ENCODE data around the gene NSA2.
"Not testable (repeated sequence)": the region's sequence is repeated elsewhere in the genome, so short reads cannot be mapped to it uniquely, and the experiment has no call there.

The NSA2 gene

DNA sequence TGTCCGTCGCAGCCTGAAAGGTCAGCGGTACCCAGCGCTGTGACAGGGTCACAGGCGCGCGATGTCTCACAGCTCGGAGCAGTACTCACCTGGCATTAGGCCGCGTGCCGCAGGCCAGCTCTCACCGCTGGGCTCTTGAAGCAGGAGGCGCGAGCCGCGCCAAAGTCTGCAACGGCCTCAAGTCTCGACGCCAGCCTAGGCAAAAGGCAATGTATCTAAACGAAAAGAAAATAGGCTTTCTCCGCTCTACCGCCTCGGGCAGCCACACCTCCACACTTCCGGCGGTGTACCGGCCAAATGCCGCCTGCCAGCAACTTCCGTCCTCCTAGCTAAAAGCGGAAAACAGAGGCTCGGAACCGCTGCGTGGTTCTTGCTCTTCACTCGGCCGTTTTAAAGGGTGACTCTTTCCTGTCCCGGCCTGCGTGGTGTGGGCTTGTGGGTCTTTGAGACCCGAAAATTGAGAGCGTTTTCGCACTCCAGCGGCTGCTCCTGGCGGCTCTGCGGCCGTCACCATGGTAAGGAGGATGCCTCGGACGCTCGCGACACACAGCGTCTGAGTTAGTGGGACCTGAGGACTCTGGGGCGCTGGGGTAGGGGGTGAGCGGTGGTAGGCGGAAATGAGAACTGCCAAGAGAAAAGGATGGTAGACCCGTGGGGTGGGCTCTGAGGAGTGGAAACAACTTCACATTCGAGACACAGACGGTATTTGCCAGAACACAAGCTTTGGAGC, at the start of gene NSA2, which contains the start of gene GFM2:
Gene NSA2 (plus strand): TSS at position 401 of the 730 bp plus-strand sequence. CDS start 112 bp downstream, at position 513.
Gene GFM2 (minus strand): TSS at position 269 of the 730 bp plus-strand sequence. CDS start 3,375 bp downstream, outside the sequence.
- peak; percentile 97 for DNase-seq

DNA sequence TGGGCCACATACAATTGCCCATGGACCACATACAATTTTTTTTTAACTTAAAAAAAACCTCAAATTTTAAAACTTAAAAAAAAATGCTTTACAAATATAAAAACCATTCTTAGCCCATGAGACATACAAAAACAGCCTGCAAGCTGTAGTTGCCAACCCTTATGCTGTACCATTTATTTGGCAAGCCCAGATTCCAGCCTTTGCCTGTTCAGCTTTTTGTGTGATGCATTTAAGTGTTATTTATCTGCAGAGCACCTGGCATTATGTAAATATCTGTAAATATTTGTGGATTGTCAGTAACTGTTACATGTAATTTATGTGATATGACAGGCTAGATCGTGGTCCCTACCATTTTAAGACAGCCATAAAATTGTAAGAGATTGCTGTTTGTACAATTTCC, 49.5 kb upstream of the NSA2 start:
- no peak for DNase-seq

DNA sequence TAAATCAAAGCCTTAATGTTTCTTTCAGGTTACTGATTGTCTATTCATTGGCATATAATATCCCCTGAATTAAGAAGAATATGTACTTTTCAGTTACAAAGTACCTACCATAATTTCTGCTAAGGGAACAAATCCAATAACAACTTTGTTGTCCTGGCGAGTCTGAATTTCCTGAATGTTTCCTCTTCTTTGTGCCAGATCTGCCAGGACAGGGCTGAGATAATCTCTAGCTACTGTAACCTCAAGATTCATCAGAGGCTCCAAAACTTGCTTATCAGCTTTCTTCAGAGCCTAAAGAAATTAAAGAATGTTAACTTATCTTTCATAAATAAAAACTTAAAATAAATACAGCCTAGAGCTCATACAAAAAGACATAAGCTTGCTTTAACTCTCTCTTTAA, 44.8 kb upstream of the NSA2 start:
- DNase-seq = no peak

DNA sequence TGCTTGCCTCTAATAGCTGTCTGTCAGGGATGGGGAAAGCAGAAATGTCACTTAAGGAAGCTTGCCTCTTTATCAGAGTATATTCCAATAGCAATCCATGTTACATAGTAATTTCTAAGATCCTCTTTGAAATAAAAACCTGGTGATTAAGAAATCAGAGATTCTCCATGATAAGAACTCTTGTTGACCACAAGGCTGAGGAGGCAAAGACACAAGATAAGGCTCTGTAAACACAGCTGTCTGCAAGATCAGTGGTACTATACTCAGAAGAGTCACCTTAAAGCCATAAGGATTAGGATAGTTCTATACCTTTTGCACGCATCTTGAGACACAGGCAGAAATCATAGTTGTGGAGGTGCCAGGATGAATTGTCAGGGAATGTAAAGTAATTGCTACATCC, 41.7 kb upstream of the NSA2 start:
- no peak for DNase-seq

DNA sequence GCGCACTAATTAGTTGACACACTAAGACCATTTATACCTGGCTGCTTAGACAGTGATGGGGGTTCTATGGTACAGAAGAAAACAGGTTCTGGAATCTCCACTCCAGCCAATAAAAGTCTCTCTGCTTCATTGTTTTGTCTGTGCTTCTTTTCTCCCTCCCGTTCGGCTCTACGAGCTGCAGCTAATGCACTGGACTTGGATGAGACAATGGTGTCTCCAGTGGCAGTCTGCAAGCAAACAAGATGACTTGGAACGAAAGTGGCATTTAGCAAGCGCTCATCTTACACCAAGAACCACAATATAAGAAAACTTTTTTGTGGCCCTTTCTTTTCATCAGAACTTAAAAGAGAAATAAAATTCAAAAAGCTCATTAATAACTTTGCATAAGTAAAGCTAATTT, 30.3 kb upstream of the NSA2 start:
- DNase-seq = no peak

DNA sequence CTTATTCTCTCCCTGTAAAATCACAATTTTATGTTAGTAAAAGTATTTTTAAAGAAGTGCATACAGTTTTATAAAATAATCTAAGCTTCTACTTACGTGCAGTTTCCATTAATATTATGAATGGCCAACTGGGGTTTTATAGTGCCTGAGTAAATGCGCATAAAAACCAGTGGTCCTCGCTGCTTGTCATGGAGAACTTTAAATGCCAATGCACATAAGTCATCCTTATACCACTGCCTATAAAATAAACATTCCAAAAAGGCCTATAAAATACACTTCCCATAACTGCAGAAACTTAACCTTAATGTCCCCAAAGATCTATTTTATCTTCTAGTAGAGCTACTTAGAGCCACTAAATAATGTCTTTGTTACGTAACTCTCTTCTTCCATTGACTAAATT, 28.6 kb upstream of the NSA2 start:
- DNase-seq = no peak

DNA sequence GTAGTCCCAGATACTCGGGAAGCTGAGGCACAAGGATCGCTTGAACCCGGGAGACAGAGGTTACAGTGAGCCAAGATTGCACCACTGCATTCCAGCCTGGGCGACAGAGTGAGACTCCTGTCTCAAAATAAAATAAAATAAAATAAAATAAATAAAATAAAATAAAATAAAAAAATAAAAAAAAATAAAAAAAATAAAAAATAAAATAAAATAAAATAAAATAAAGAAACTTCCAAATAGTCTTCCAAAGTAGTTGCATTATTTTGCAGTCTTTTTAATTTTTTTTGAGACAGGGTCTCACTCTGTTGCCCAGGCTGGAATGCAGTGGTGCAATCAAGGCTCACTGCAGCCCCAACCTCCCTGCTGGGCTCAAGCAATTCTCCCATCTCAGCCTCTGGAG, 18.3 kb upstream of the NSA2 start:
- DNase-seq = not testable (repeated sequence)

DNA sequence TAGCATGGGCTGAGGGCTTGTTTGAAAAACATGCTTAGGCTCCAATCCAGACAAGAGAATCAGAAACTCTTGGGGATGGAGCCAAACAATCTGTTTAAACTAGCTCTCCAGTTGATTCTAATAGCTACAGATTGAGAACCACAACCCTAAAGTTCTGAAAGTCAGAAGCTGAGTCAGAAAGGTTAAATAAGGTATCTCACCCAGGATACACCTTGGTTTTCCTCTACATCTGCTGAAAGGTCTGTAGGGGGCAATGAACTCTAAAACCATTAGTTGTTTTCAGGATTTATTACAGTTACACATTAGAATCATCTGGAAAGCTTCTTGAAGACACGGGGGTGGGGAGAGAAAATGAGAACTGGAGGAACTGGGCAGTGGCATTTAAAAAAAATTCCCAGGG, 5.8 kb upstream of the NSA2 start:
- DNase-seq = no peak

DNA sequence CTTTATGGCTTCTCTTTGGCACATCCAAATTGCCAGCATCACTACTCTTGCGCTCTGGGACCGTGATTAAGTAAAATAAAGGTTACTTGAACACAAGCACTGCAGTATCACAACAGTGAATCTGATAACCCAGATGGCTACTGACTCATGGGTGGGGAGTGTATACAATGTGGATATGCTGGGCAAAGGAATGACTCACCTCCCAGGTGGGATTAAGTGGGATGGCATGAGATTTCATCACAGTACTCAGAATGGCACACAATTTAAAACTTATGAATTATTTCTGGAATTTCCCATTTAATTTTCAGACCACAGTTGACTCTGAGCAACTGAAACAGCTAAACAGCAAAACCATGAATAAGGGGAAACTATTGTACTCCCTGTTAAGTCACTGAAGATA, 4.5 kb upstream of the NSA2 start:
- DNase-seq = peak; percentile 56

DNA sequence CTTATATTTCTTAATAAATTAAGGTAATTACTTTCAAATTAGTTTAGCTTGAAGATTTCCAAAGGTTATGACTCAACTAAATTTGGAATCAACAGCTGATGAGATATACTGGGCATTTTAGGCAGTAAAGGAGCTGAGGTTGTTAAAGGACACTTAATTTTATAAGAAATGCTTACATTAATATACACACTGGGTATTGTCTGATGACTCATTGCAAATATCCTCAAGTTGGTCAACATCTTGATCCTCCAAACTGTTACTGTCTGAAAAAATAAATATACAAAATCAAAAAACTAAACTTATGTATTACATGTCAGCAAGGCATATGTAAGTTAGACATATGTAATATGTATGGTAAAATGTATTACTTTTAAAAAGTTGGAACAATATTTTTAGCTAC, 3.5 kb upstream of the NSA2 start:
- no peak for DNase-seq

DNA sequence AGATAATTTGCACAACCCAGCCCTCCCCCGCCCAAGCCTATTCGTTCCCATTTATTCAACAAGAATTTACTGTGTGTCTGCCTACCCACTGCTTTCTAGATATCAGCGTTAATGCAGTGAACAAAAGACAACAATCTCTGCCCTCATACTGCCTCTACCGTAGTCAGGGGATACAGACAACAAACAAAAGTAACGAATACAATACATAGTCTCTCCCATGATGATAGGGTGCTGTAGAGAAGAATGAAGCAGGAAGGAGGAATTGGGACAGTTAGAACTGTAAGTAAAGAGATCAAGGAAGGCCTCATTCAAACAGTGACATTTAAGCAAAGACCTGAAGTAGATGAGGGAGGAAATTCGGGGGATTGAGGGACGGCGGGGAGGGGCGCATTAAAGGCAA, 1.8 kb upstream of the NSA2 start:
- no peak for DNase-seq

DNA sequence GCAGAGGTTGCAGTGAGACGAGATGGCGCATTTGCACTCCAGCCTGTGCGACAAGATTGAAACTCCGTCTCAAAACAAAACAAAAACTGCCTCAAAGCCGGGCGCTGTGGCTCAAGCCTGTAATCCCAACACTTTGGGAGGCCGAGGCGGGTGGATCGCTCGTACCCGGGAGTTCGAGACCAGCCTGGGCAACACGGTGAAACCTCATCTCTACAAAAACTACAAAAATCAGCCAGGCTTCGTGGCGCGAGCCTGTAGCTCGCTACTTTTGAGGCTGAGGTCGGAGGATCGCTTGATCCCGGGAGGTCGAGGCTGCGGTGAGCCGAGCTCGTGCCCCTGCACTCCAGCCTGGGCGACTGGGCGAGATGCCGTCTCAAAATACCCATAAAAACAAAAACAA, 1.1 kb upstream of the NSA2 start:
- no peak for DNase-seq

DNA sequence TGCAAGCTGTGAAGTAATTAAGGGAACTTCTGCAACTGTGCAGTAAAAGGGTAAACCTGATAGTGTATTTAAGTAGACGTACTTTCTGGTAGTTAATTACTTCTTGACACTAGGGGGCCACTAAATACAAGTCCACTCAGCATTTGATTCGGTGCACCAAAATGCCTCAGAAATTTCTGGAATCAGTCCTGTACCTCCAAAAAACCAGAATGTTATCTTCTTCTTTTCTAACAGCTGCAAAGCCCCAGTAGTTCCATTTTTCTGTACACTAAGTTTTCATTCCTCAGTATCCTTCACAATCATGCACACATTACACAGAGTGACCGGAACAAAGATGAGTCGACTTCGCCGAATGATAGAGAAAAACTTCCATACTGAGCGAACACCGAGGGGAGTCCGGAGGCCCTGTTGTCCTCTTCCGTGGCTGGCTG, 616 bp upstream of the NSA2 start:
- no peak for DNase-seq

DNA sequence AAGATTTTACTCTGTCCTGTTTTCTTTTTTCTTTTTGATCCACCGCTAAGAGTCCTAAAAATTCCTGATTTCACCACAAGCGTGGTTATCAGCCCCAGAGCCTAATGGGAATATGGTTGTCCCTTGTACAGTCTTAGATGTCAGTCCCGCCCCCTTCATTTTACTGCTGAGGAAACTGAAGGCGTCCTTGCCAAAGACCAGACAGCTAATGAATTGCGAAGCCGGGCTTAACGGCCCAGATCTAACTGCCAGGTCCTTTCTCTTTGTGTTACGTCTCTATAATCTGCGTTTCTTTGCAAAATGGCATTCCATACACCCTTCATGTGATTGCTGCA, 497 bp downstream of the NSA2 start:
- DNase-seq = peak; percentile 66

DNA sequence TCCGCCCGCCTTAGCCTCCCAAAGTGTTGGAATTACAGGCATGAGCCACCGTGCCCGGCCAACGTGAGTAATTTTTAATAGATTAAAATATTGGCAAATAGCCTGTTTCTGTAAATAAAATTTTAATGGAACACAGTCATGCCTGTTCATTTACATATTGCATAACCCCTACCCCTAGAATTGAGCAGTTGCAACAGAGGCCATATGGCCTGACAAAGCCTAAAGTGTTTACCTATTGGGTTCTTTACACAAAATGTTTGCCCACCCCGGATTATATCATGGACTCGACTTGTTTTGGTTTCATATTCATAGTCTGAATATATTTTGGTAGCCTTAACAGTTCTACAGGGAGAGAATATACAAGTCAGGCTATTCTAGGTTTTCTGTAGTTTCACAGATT, 5.3 kb downstream of the NSA2 start:
- DNase-seq = no peak

DNA sequence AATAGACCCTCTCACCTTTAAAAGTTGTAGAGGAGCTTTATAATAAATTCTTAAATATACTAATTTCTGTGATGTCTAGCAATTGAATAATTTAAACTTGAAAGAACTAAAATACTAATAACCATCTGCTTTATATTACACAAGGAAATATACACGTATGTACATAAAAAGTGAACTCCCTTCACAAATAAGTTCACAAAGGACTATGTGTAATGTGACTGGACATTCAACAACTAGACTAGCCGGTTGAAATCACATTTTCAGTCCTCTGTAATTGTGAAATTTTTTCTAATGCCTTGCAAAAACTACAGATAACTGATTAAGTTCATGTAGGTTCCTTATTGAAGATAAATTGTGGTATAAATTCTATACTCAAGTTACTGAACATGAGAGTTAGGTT, 11.6 kb downstream of the NSA2 start:
- DNase-seq = no peak

DNA sequence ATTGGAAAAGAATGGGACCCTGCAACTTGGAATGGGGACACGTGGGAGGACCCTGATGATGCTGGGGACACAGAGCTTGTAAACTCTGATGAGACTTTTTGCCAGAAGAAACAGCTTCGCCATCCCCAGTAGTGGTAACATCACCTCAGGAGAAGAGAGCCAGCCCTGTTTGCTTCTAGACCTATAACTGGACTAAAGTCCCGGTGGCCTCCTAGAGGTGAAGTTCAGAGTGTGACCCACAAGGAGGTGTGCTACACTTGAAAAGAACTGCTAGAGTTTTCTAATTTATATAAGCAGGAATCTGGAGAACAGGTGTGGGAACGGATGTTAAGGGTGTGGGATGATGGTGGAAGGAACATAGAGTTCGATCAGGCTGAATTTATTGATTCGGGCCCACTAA, 19.8 kb downstream of the NSA2 start:
- no peak for DNase-seq

DNA sequence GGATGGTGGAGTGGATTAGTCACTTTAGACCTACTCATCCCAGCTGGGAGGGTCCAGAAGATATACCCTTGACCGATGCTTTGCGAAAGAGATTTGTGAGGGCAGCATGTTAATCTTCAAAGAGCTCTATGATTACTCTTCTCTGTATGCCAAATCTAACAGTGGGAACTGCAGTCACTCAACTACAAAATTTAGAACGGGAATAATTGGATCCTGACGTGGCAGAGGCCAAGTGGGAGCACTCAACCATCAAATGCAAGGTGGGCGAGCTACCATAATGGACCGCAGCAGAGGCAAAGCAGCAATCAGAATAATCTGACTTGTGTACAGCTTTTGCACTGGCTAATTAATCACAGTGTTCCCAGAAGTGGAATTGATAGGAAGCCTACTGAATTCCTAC, 20.4 kb downstream of the NSA2 start:
- DNase-seq = no peak

DNA sequence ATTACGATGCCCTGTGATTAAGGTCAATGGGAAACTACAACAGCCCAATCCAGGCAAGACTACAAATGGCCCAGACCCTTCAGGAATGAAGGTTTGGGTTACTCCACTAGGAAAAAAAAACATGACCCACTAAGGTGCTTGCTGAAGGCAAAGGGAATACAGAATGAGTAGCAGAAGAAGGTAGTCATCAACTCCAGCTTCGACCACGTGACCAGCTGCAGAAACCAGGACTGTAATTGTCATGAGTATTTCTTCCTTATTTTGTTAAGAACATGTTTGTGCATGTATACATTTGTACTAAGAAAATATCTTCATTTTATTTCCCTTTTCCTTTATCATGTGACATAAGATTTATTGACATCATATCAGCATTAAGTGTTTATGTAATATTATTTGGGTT, 24.6 kb downstream of the NSA2 start:
- DNase-seq = not testable (repeated sequence)

DNA sequence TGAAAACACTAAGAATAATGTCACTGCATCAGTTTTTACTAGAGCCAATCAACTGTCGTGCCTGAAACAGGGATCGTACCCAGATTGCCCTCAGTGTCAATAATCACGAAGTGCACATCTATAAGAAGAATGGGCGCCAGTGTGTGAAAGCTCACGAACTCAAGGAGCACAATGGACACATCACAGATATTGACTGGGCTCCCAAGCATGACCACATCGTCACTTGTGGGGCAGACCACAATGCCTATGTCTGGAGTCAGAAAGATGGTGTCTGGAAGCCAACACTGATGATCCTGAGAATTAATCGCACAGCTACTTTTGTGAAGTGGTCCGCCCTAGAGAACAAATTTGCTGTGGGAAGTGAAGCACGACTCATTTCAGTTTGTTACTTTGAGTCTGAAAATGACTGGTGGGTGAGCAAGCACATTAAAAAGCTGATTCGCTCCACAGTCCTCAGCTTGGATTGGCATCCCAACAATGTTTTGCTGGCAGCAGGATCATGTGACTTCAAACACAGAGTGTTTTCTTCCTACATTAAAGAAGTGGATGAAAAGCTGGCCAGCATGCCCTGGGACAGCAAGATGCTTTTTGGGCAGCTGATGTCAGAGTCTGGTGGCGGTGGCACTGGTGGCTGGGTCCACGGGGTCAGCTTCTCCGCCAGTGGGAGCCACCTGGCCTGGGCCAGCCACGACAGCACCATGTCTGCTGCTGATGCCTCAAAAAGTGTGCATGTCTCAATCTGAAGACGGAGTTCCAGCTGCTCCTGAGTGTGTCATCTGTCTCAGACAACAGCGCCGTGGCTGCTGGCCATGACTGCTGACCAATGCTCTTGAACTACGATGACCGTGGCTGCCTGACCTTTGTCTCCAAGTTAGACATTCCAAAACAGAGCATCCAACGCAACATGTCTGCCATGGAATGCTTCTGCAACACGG, 32.2 kb downstream of the NSA2 start:
- peak; percentile 86 for DNase-seq

DNA sequence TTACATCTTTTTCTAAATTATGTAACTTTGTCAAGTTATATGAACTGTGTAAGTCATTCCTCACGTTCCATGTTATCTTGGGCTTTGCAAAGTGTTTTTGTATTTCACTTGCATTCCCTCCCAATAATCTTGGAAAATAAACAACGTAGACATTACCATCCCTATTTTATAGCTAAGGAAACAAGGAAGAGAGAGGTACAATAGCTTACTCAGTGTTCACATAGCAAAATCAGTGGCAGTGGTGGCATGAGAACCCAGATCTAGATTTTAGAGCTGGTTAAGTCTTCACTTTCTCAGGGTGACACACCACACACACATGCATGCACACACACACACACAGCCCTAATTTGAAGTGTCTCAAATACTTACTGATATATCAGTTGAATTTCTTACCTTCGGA, 34.1 kb downstream of the NSA2 start:
- no peak for DNase-seq

DNA sequence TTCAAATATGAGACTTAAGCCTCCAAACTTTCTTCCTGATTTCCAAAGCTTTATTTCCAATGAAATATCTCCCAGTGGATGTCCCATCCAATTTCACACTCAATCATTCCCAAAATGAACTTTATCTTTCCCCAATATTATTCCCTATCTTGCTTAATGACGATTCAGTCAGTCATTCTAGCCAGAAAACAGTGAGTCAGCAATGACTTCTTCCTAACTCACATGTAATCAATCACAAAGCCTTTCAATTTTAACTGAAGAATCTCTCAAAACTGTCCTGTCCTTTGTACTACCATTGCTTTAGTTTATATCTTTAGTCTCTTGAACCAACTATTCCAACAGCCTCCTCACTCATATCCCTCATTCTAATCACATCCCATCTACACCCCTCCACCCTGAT, 34.9 kb downstream of the NSA2 start:
- no peak for DNase-seq

DNA sequence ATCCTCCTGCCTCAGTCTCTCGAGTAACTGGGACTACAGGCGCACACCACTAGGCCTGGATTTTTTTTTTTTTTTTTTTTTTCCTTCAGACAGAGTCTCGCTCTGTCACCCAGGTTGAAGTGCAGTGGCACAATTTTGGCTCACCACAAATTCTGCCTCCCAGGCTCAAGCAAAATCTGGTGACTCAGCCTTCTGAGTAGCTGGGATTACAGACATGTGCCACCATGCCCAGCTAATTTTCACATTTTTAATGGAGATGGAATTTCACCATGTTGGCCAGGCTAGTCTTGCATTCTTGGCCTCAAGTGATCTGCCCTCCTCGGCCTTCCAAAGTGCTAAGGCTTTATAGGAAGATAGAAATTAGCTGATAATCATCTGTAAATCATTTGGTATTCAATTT, 43.9 kb downstream of the NSA2 start:
- peak; percentile 61 for DNase-seq

DNA sequence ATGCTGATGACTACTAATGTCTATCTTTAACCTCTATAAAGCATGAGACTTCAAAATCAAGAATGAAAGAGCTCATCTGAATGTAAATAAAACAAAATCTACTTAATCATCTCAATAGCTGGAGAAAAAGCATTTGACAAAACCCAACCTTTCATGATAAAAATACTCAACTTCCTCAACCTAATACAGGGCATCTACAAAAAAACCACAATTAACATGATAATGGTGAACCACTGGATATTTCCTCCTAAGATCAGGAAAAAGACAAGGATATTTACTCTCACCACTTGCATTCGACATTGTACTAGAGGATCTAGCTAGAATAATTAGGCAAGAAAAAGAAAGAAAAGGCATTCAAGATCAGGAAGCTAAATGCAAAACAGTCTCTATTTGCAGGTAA, 49.8 kb downstream of the NSA2 start:
- no peak for DNase-seq

Data from islet precursor cell (in vitro differentiated cells).